ENCODE data around the gene SPOPL. TPM values are rescaled to one million over a fixed set of nuclear protein-coding genes. Genes with fewer than 3 reads are reported as not detected.

Gene SPOPL
- total RNA-seq: 10 to 100 TPM; 18.8 to 28.1 (median 21.9) TPM

DNA sequence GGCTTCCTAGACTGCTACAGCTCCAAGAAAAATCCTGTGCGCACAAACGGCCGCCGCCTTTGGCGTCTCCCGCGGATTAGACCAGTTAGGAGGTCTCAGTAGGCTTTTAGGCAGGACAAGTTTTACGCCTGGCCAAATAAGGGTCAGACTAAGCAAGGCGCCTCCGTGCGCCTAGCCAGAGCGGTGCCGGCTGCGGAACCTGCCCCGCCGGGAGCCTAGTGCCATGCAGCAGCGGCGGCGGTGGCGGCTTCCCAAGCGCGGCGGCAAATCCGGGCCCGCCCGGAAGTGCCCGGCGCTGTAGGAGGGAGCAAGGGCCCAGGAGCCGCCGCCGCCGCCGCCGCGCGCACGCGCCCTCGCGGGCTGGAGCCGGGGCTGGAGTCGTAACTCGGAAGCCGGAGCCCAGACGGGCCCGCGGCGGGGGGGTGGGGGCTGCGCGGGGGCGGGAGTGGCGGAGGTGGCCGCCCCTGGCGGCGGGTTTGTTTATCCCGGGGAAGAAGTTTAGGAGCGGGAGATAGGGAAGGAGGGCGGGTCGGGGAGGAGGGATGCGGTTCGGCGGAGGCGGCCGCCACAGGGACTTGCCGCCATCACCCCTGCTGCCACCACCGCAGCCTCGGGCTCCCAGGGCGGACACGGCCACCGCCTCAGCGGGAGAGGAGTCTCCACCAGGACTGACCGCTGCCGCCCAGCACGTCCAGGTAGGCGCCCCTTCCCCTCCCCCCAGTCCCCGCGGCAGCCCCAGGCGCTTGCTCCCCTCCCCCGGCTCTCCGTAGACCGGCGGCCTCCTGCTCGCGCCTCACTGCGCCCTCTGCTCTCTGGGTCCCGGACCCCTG, at the start of gene SPOPL:
Gene SPOPL, plus strand, starts transcription at position 346 of the 830 bp plus-strand sequence. CDS start 48,447 bp downstream, outside the sequence.
- Histone ChIP-seq H3K27me3 (no peaks in the 10 kb centered on the region), H3K4me1 (peaks cover 0 to 30% (median 6%) of the 10 kb centered on the region in 4 donors)

DNA sequence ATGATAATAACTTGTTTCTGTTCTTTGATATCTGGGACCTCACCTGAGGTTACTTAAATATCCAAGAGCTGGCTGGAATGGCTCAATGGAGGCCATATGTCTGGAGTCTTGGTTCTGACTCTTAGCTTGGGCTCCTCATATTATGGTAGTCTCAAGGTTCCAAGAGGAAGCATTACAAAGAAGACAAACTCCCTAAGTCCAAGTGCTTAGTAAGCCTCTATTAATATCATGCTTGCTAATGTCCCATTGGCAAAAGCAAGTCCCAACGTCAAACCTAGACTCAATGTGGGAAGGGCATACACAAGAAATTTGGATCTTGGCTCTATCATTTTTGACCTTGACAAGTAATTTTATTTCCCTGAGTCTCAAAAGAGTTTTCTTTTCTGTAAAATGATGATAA, 49.2 kb upstream of the SPOPL start:
- DNase-seq: no peak
- H3K4me1 ChIP-seq: no peaks in the 10 kb centered on the region
- TF ChIP-seq, protein P1, sequence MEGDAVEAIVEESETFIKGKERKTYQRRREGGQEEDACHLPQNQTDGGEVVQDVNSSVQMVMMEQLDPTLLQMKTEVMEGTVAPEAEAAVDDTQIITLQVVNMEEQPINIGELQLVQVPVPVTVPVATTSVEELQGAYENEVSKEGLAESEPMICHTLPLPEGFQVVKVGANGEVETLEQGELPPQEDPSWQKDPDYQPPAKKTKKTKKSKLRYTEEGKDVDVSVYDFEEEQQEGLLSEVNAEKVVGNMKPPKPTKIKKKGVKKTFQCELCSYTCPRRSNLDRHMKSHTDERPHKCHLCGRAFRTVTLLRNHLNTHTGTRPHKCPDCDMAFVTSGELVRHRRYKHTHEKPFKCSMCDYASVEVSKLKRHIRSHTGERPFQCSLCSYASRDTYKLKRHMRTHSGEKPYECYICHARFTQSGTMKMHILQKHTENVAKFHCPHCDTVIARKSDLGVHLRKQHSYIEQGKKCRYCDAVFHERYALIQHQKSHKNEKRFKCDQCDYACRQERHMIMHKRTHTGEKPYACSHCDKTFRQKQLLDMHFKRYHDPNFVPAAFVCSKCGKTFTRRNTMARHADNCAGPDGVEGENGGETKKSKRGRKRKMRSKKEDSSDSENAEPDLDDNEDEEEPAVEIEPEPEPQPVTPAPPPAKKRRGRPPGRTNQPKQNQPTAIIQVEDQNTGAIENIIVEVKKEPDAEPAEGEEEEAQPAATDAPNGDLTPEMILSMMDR (IDR thresholded peaks at IDR 0.05): no peak
- no peak for TF ChIP-seq POLR2A (IDR thresholded peaks at IDR 0.05)
- no peaks in the 10 kb centered on the region for H3K27me3 ChIP-seq
- H3K36me3 ChIP-seq: no peaks in the 10 kb centered on the region
- H3K27ac ChIP-seq: no peak overlapping the region
- no peaks in the 10 kb centered on the region for H3K9me3 ChIP-seq
- no peak overlapping the region for H3K4me3 ChIP-seq

More for the DNA sequence above, at the start of gene SPOPL:
- DNase-seq: peak; percentile 88 to 96 (median 95)
- Histone ChIP-seq H3K27ac (peak within 1 kb of the TSS; percentile 85 to 94 (median 90)), H3K9me3 (no peaks in the 10 kb centered on the region), H3K36me3 (no peaks in the 10 kb centered on the region), H3K4me3 (peak within 1 kb of the TSS; percentile 81 to 96 (median 92))
- TF ChIP-seq, protein P1 (IDR thresholded peaks at IDR 0.05): peak in 5 of 6 experiments; percentile 24 to 47 (median 31)
- peak; percentile 50 to 52 for TF ChIP-seq POLR2A (IDR thresholded peaks at IDR 0.05)

DNA sequence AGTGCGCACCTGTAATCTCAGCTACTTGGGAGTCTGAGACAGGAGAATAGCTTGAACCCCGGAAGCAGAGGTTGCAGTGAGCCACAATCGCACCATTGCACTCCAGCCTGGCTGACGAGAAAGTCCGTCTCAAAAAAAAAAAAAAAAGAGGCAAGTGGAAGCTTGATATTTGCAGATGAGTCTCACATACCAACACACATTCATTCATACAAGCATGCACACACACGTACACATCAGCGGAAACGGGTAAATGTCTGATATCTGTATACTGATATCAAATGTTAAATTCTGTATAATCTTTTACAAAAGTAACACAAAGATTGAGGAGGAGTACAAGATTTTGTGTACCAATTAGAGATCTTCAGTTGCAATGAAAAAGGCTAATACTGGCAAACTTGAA, 47.8 kb upstream of the SPOPL start:
- H3K4me1 ChIP-seq: no peaks in the 10 kb centered on the region
- no peaks in the 10 kb centered on the region for H3K36me3 ChIP-seq
- DNase-seq: no peak
- H3K27ac ChIP-seq: no peak overlapping the region
- no peaks in the 10 kb centered on the region for H3K27me3 ChIP-seq
- H3K4me3 ChIP-seq: no peak overlapping the region
- no peaks in the 10 kb centered on the region for H3K9me3 ChIP-seq
- no peak for TF ChIP-seq POLR2A (IDR thresholded peaks at IDR 0.05)
- TF ChIP-seq, protein P1 (IDR thresholded peaks at IDR 0.05): no peak

DNA sequence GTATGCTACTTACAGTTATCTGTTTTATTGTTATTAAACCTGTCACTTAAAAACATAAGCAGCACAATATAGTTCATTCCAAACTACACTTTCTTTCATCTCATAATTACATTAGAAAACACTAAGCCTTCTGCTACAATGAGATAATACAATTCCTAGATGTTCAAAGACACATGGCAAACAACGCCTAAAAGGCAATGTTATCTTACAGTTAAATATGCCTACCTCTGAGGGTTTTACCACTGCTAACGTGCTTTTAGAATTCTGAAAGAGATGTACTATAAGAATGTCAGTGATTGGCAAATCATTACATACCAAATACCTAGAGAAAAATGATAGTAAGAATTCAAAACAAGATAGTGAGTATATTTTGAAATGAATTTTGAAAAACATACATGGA, 46.8 kb upstream of the SPOPL start:
- no peaks in the 10 kb centered on the region for H3K36me3 ChIP-seq
- no peak overlapping the region for H3K4me3 ChIP-seq
- H3K4me1 ChIP-seq: no peaks in the 10 kb centered on the region
- no peak overlapping the region for H3K27ac ChIP-seq
- DNase-seq: no peak
- no peaks in the 10 kb centered on the region for H3K27me3 ChIP-seq
- TF ChIP-seq, protein P1 (IDR thresholded peaks at IDR 0.05): no peak
- no peak for TF ChIP-seq POLR2A (IDR thresholded peaks at IDR 0.05)
- no peaks in the 10 kb centered on the region for H3K9me3 ChIP-seq

DNA sequence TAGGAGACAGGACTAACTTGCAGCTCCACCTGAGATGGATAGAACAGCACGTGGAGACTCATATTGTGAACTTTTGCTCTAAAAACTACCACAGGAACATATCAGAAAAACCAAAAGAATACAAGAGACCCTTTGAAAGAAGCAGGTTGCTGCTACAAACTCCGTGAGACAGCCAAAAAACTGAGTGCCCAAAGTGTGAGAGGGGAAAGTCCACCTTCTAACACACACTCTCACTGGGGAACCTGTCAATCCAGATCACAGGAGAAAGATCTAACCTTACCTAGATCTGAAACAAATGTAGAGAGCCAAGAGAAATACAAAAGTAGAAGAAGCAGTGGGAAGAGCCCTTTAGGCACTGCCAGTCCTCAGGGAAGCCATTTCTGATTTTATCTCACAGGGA, 46.3 kb upstream of the SPOPL start:
- TF ChIP-seq, protein P1 (IDR thresholded peaks at IDR 0.05): no peak
- TF ChIP-seq POLR2A (IDR thresholded peaks at IDR 0.05): no peak
- Histone ChIP-seq H3K27ac (no peak overlapping the region), H3K4me3 (no peak overlapping the region), H3K9me3 (no peaks in the 10 kb centered on the region), H3K4me1 (no peaks in the 10 kb centered on the region), H3K36me3 (no peaks in the 10 kb centered on the region), H3K27me3 (no peaks in the 10 kb centered on the region)
- no peak for DNase-seq

Measured in Peyer's patch (tissue), 4 donors.